Transverse colon (tissue), 4 donors: ENCODE measurements around the gene TSLP. TPM values are rescaled to one million over a fixed set of nuclear protein-coding genes. Genes with fewer than 3 reads are reported as not detected.

Source experiments
- DNase-seq: peaks from one replicate; pipeline ENCODE4 v3.0.0-alpha.2; 2019
- H3K27ac ChIP-seq, 4 donors: fragments of 200-600 bp; sonication (generic); 2 replicates each; pipeline ENCODE4 v1.5.1; 2016 to 2018; ENCODE audit warnings: inconsistent platforms in 4 of 4
- H3K27me3 ChIP-seq: fragments of 200-600 bp; sonication (generic); 2 replicates; pipeline ENCODE4 v1.5.1; 2017; ENCODE audit warnings: inconsistent platforms
- H3K36me3 ChIP-seq, 4 donors: fragments of 200-600 bp; sonication (generic); 2 replicates each; pipeline ENCODE4 v1.5.1; 2017 to 2019; ENCODE audit warnings: inconsistent platforms in 4 of 4
- H3K4me1 ChIP-seq, 4 donors: fragments of 200-600 bp; sonication (generic); 2 replicates each; pipeline ENCODE4 v1.5.1; 2017 to 2020; ENCODE audit warnings: inconsistent platforms in 4 of 4
- H3K4me3 ChIP-seq, 4 donors: fragments of 200-600 bp; sonication (generic); 1 replicate in 1 of 4; 2 replicates in 3 of 4; pipeline versions ENCODE4 v1.5.1 to v1.6.1; 2017 to 2019; ENCODE audit warnings: inconsistent platforms in 4 of 4
- H3K9me3 ChIP-seq, 2 donors: fragments of 200-600 bp; sonication (generic); 2 replicates each; pipeline ENCODE4 v1.5.1; 2017 to 2019; ENCODE audit warnings: inconsistent platforms in 2 of 2
- CTCF ChIP-seq, 5 experiments: fragments of 200-600 bp in 3 of 5; fragments of 450-650 bp in 2 of 5; sonication (generic) in 3 of 5; IDR thresholded peaks; 1 replicate in 2 of 5; 2 replicates in 3 of 5; pipeline ENCODE4 v1.5.1; 2016 to 2017; ENCODE audit warnings: antibody characterized with exemption in 5 of 5, inconsistent platforms in 3 of 5, mild to moderate bottlenecking in 2 of 5, moderate library complexity in 1 of 5
- EP300 ChIP-seq: sonication (generic); formaldehyde crosslinking; IDR thresholded peaks from one replicate; pipeline ENCODE4 v1.6.1; 2017; ENCODE audit warnings: antibody characterized with exemption, low read depth
- POLR2A ChIP-seq: fragments of 450-650 bp; IDR thresholded peaks from one replicate; pipeline ENCODE4 v1.6.1; 2016; ENCODE audit warnings: antibody characterized with exemption, mild to moderate bottlenecking, moderate library complexity
- POLR2AphosphoS5 ChIP-seq, 3 donors: sonication (generic); formaldehyde crosslinking; IDR thresholded peaks; one replicate each; pipeline ENCODE4 v1.6.1; 2016; ENCODE audit warnings: antibody characterized with exemption in 3 of 3
- WGBS, 2 donors: methylation state at CpG; one replicate each; pipeline ENCODE4 v1.1.5; 2018; ENCODE audit warnings: low coverage in 1 of 2; 5-methylcytosine and 5-hydroxymethylcytosine counted together
- in situ Hi-C, 4 donors: fragments of 200-750 bp; cut with MboI; loops; one replicate each; pipeline versions ENCODE4 v1.15.0 to v1.15.1; 2017; ENCODE audit warnings: low sequenced_read_pairs in 3 of 4, low pct_ligation_motif_present in 1 of 4, low pct_unique_long_range_greater_than_20kb in 1 of 4
- intact Hi-C: fragments of 100-400 bp; cut with DNase I; formaldehyde crosslinking; loops from one replicate; pipeline ENCODE4 v1.15.1; 2023; ENCODE audit warnings: low total_unique reads
- total RNA-seq, 4 donors: library from RNA; depleted of rRNA; stranded (reverse); fragments of >200 nt; gene quantifications; one replicate each; pipeline ENCODE4 v1.1.0, GENCODE V29; 2016

The TSLP gene
- total RNA-seq, 4 donors from 2014 or later: 0.27 TPM; not detected in 3

- in situ Hi-C loops (loop anchor here in 3 of 4 donors (25.0 kb wide), 1 partner anchor 311 kb away; no protein-coding TSS in a partner anchor), intact Hi-C loops (no loop called here)
- peak; percentile 61 for DNase-seq
- Histone ChIP-seq H3K4me1 (peaks cover 0 to 26% (median 8%) of the 10 kb centered on the region in 4 donors), H3K4me3 (peak overlapping the region; percentile 5 to 65 (median 39)), H3K36me3 (no peaks in the 10 kb centered on the region), H3K27ac (peak overlapping the region in 2 of 4 donors; percentile 32 to 37), H3K9me3 (no peaks in the 10 kb centered on the region), H3K27me3 (peaks cover 66% of the 10 kb centered on the region)
- 1 to 2% methylated on average over 23 to 44 of the region's 44 CpGs for WGBS, 2 donors
- TF ChIP-seq POLR2A: no peak
- no peak for TF ChIP-seq EP300
- TF ChIP-seq CTCF (IDR thresholded peaks at IDR 0.05): no peak
- TF ChIP-seq POLR2AphosphoS5 (IDR thresholded peaks at IDR 0.05): no peak
Measured at GRCh38 chr5:111072949-111073682, 1.6 kb downstream of the TSLP start.

- Histone ChIP-seq H3K27ac (no peak overlapping the region), H3K36me3 (no peaks in the 10 kb centered on the region), H3K27me3 (peaks cover 55% of the 10 kb centered on the region), H3K4me3 (peak overlapping the region in 1 of 4 donors; percentile 45), H3K9me3 (no peaks in the 10 kb centered on the region), H3K4me1 (peaks cover 0 to 26% (median 8%) of the 10 kb centered on the region in 4 donors)
- WGBS, 2 donors: 65 to 100% methylated on average over 1 to 2 of the region's 2 CpGs
- TF ChIP-seq POLR2A (no peak), EP300 (no peak), CTCF (IDR thresholded peaks at IDR 0.05) (no peak), POLR2AphosphoS5 (IDR thresholded peaks at IDR 0.05) (no peak)
- in situ Hi-C loops: loop anchor here in 3 of 4 donors (25.0 kb wide), 1 partner anchor 312 kb away; no protein-coding TSS in a partner anchor
- DNase-seq: no peak
- intact Hi-C loops: no loop called here
Measured at GRCh38 chr5:111074244-111074643, 2.7 kb downstream of the TSLP start.

GRCh38 chr5:111075520-111075919, 4.0 kb downstream of the TSLP start:
- Histone ChIP-seq H3K27ac (no peak overlapping the region), H3K27me3 (peaks cover 42% of the 10 kb centered on the region), H3K4me3 (no peak overlapping the region), H3K4me1 (peaks cover 0 to 20% (median 8%) of the 10 kb centered on the region in 4 donors), H3K36me3 (no peaks in the 10 kb centered on the region), H3K9me3 (no peaks in the 10 kb centered on the region)
- DNase-seq: no peak
- in situ Hi-C loops: no loop called here
- intact Hi-C loops: no loop called here
- no peak for TF ChIP-seq POLR2A
- TF ChIP-seq POLR2AphosphoS5 (IDR thresholded peaks at IDR 0.05): peak in 1 of 3 donors; percentile 40
- TF ChIP-seq CTCF (IDR thresholded peaks at IDR 0.05): no peak
- TF ChIP-seq EP300: no peak

GRCh38 chr5:111076091-111076490, 4.6 kb downstream of the TSLP start:
- DNase-seq: no peak
- in situ Hi-C loops (no loop called here), intact Hi-C loops (no loop called here)
- H3K27ac ChIP-seq: no peak overlapping the region
- no peak overlapping the region for H3K4me3 ChIP-seq
- H3K9me3 ChIP-seq: no peaks in the 10 kb centered on the region
- TF ChIP-seq POLR2A (no peak), CTCF (IDR thresholded peaks at IDR 0.05) (no peak), EP300 (no peak), POLR2AphosphoS5 (IDR thresholded peaks at IDR 0.05) (no peak)
- peaks cover 0 to 14% (median 8%) of the 10 kb centered on the region in 4 donors for H3K4me1 ChIP-seq
- WGBS, 2 donors: 42 to 48% methylated on average over 1 of the region's 1 CpG
- no peaks in the 10 kb centered on the region for H3K36me3 ChIP-seq
- H3K27me3 ChIP-seq: peaks cover 36% of the 10 kb centered on the region
